ENCODE data around the gene LYRM2. TPM values are rescaled to one million over a fixed set of nuclear protein-coding genes. Genes with fewer than 3 reads are reported as not detected.

LYRM2 gene
- total and polyA plus RNA-seq, 2 of the 8 experiments (the other 6 are each of a cell fraction or from before 2014, with no cell fraction given), result 7.3 to 25.7 TPM

- TF ChIP-seq EP300 (IDR thresholded peaks at IDR 0.05; ENCODE audit: borderline replicate concordance in 1 of 2, low read depth in 2 of 2, low read length in 2 of 2) (no peak), RFX5 (IDR thresholded peaks at IDR 0.05; ENCODE audit: borderline replicate concordance, low read depth, low read length) (no peak), RAD21 (IDR thresholded peaks at IDR 0.05 in 1 of 2, conservative IDR thresholded peaks at IDR 0.05 in 1 of 2; ENCODE audit: low read depth in 2 of 2, low read length in 2 of 2) (peak in 1 of 2 experiments; percentile 9; a peak in 1 of 4 replicates), PHF8 (conservative IDR thresholded peaks at IDR 0.05; ENCODE audit: low read depth, low read length) (peak; percentile 95), BACH1 (IDR thresholded peaks at IDR 0.05; ENCODE audit: low read length) (no peak), GABPA (IDR thresholded peaks at IDR 0.05; ENCODE audit: borderline replicate concordance, insufficient read depth, low read length) (no peak), ATF2 (IDR thresholded peaks at IDR 0.05; ENCODE audit: low read length) (no peak), CHD2 (IDR thresholded peaks at IDR 0.05; ENCODE audit: low read length) (0 out of 2 replicates have a peak, but pooled peaks have one; percentile 41), JUND (IDR thresholded peaks at IDR 0.05; ENCODE audit: low read length) (no peak), ZNF274 (IDR thresholded peaks at IDR 0.05; ENCODE audit: borderline replicate concordance, extremely low read depth, low read length) (no peak), RXRA (IDR thresholded peaks at IDR 0.05; ENCODE audit: insufficient read depth, low read depth, low read length) (no peak), JUN (IDR thresholded peaks at IDR 0.05; ENCODE audit: low read depth, low read length) (no peak), CBX5 (IDR thresholded peaks at IDR 0.05; ENCODE audit: low read depth, low read length) (no peak), SIN3A (conservative IDR thresholded peaks at IDR 0.05 in 1 of 2, IDR thresholded peaks at IDR 0.05 in 1 of 2; ENCODE audit: low read depth in 1 of 2, low read length in 2 of 2) (0 out of 4 replicates have a peak, but pooled peaks of 1 of the 2 experiments have one; percentile 52), YY1 (IDR thresholded peaks at IDR 0.05; ENCODE audit: low read depth, low read length) (peak; percentile 46; the same call in 1 of the 2 replicates), CTCF (IDR thresholded peaks at IDR 0.05; ENCODE audit: control extremely low read depth in 1 of 3, insufficient read depth in 1 of 3, low read depth in 1 of 3, low read length in 3 of 3) (no peak), TCF12 (IDR thresholded peaks at IDR 0.05; ENCODE audit: low read depth, low read length) (no peak), NANOG (IDR thresholded peaks at IDR 0.05; ENCODE audit: insufficient read depth, low read depth, low read length, poor library complexity, severe bottlenecking) (no peak)
Measured at GRCh38 chr6:89638320-89639195, at the start of gene LYRM2 (continued).
